IMR-90 (cell line): ENCODE results near the gene DCTD. TPM values are rescaled to one million over a fixed set of nuclear protein-coding genes. Genes with fewer than 3 reads are reported as not detected.
"Not testable (repeated sequence)": the region's sequence is repeated elsewhere in the genome, so short reads cannot be mapped to it uniquely, and the experiment has no call there.

Source experiments
- ATAC-seq: fragments of 200-7000 bp; cut with Tn5 transposase; 2 replicates; pipeline ENCODE4 v1.9.1; 2020; ENCODE audit warnings: low read depth, mild to moderate bottlenecking, moderate library complexity
- BruUV-seq: library from RNA; stranded (reverse); fragments of 400-500 nt; replicated peaks from 2 replicates; lab custom pipeline; 2021; lab: Mats Ljungman, UMichigan
- CTCF ChIA-PET: fragments of 300-600 bp; formaldehyde crosslinking; extraction: SDS; loops from one replicate; lab custom pipeline; 2021; ENCODE audit warnings: antibody characterized with exemption; lab: Yijun Ruan, JAX
- POLR2A ChIA-PET: fragments of 300-600 bp; sonication (Branson Sonifier 250); formaldehyde crosslinking; loops from one replicate; lab custom pipeline; 2022; ENCODE audit warnings: antibody characterized with exemption; ENCODE audit not compliant: unreplicated experiment; lab: Charles Lee
- DNase-seq: peaks from one replicate; pipeline ENCODE4 v3.0.0; 2013
- H2AFZ ChIP-seq: replicated peaks from 2 replicates; pipeline ENCODE3; 2013; ENCODE audit warnings: low read length, mild to moderate bottlenecking; ENCODE audit not compliant: poor library complexity
- H2AK5ac ChIP-seq: 2 replicates; pipeline ENCODE4 v1.6.1; 2013; ENCODE audit warnings: low read depth, low read length, inconsistent platforms
- H2AK9ac ChIP-seq: replicated peaks from 2 replicates; pipeline ENCODE3; 2013; ENCODE audit warnings: mild to moderate bottlenecking, low read depth, low read length, moderate library complexity; ENCODE audit not compliant: poor library complexity
- H2BK120ac ChIP-seq: 2 replicates; pipeline ENCODE4 v1.6.1; 2013; ENCODE audit warnings: low read depth, low read length, inconsistent platforms
- H2BK15ac ChIP-seq: 3 replicates; pipeline ENCODE4 v1.6.1; 2013; ENCODE audit warnings: low read depth, low read length, inconsistent platforms
- H2BK20ac ChIP-seq: 2 replicates; pipeline ENCODE4 v1.6.1; 2013; ENCODE audit warnings: low read depth, mild to moderate bottlenecking, inconsistent platforms, low read length, moderate library complexity
- H2BK5ac ChIP-seq: 2 replicates; pipeline ENCODE4 v1.6.1; 2013; ENCODE audit warnings: mild to moderate bottlenecking, low read depth, low read length, inconsistent platforms; ENCODE audit not compliant: poor library complexity, severe bottlenecking
- H3K14ac ChIP-seq: replicated peaks from 2 replicates; pipeline ENCODE4 v1.6.1; 2013; ENCODE audit warnings: low read depth, low read length, inconsistent platforms
- H3K18ac ChIP-seq: 2 replicates; pipeline ENCODE4 v1.6.1; 2013; ENCODE audit warnings: low read depth, low read length, control low read depth
- H3K23ac ChIP-seq: 2 replicates; pipeline ENCODE4 v1.6.1; 2013; ENCODE audit warnings: low read depth, low read length, inconsistent platforms
- H3K27ac ChIP-seq: 2 replicates; pipeline ENCODE4 v1.5.1; 2013; ENCODE audit warnings: mild to moderate bottlenecking, control low read depth, low read length; ENCODE audit not compliant: insufficient read depth
- H3K27me3 ChIP-seq: 2 replicates; pipeline ENCODE4 v1.6.1; 2013; ENCODE audit warnings: low read length; ENCODE audit not compliant: control insufficient read depth, insufficient read depth
- H3K36me3 ChIP-seq: 2 replicates; pipeline ENCODE4 v1.6.1; 2013; ENCODE audit warnings: low read length, mixed read lengths; ENCODE audit not compliant: control insufficient read depth, insufficient read depth
- H3K4ac ChIP-seq: 2 replicates; pipeline ENCODE4 v1.6.1; 2013; ENCODE audit warnings: low read depth, low read length, inconsistent platforms
- H3K4me1 ChIP-seq: 2 replicates; pipeline ENCODE4 v1.6.1; 2013; ENCODE audit warnings: low read length, mixed read lengths; ENCODE audit not compliant: control insufficient read depth, insufficient read depth
- H3K4me2 ChIP-seq: 2 replicates; pipeline ENCODE4 v1.6.1; 2013; ENCODE audit warnings: low read depth, mild to moderate bottlenecking, control low read depth, low read length, moderate library complexity
- H3K4me3 ChIP-seq: 2 replicates; pipeline ENCODE4 v1.5.1; 2013; ENCODE audit warnings: low read depth, mild to moderate bottlenecking, control low read depth, low read length, moderate library complexity; ENCODE audit not compliant: insufficient read depth
- H3K56ac ChIP-seq: 2 replicates; pipeline ENCODE4 v1.6.1; 2013; ENCODE audit warnings: low read length, inconsistent platforms; ENCODE audit not compliant: insufficient read depth; ENCODE audit errors: extremely low read depth
- H3K79me1 ChIP-seq, 2 experiments: 2 replicates each; pipeline ENCODE4 v1.6.1; 2013; ENCODE audit warnings: low read length in 2 of 2, inconsistent platforms in 1 of 2, low read depth in 1 of 2
- H3K9ac ChIP-seq: 2 replicates; pipeline ENCODE4 v1.6.1; 2013; ENCODE audit warnings: low read depth, low read length, control low read depth
- H3K9me1 ChIP-seq: 2 replicates; pipeline ENCODE4 v1.6.1; 2013; ENCODE audit warnings: low read length, inconsistent platforms; ENCODE audit not compliant: insufficient read depth
- H3K9me3 ChIP-seq: 2 replicates; pipeline ENCODE4 v1.6.1; 2013; ENCODE audit warnings: low read length; ENCODE audit not compliant: control insufficient read depth, insufficient read depth
- H4K20me1 ChIP-seq: 2 replicates; pipeline ENCODE4 v1.6.1; 2013; ENCODE audit warnings: low read length, inconsistent platforms; ENCODE audit not compliant: insufficient read depth
- H4K5ac ChIP-seq: 2 replicates; pipeline ENCODE4 v1.6.1; 2013; ENCODE audit warnings: mild to moderate bottlenecking, low read depth, low read length, control low read depth
- H4K8ac ChIP-seq, 2 experiments: 2 replicates each; pipeline ENCODE4 v1.6.1; 2013; ENCODE audit warnings: low read depth in 2 of 2, low read length in 2 of 2, control low read depth in 1 of 2, inconsistent platforms in 1 of 2
- H4K91ac ChIP-seq: 2 replicates; pipeline ENCODE4 v1.6.1; 2013; ENCODE audit warnings: low read depth, low read length, inconsistent platforms; ENCODE audit not compliant: insufficient read depth
- CHD1 ChIP-seq: IDR thresholded peaks from 2 replicates; pipeline ENCODE4 v1.6.1; 2012; ENCODE audit warnings: low read depth, low read length, improper control_type of control experiment
- FOS ChIP-seq: fragments of 150-350 bp; IDR thresholded peaks from 2 replicates; pipeline ENCODE4 v1.6.1; 2016; ENCODE audit warnings: low read depth, low read length
- MAZ ChIP-seq: IDR thresholded peaks from 2 replicates; pipeline ENCODE4 v1.6.1; 2012; ENCODE audit warnings: low read depth, mild to moderate bottlenecking, low read length, improper control_type of control experiment, moderate library complexity, borderline replicate concordance
- WGBS, 2 experiments: methylation state at CpG; one replicate each; pipeline versions ENCODE4 v1.1.5 to v1.1.7; 2013; ENCODE audit warnings: missing lambda C conversion rate in 2 of 2; ENCODE audit not compliant: insufficient read length in 1 of 2; ENCODE audit errors: extremely low coverage in 2 of 2; 5-methylcytosine and 5-hydroxymethylcytosine counted together
- dilution Hi-C: fragments of 300-500 bp; cut with HindIII; formaldehyde crosslinking; loops from one replicate; pipeline ENCODE4 v1.14.3; 2018; ENCODE audit warnings: low sequenced_read_pairs; ENCODE audit not compliant: unreplicated experiment
- in situ Hi-C: fragments of 300-500 bp; cut with MboI; formaldehyde crosslinking; loops from 3 replicates; pipeline ENCODE4 v1.14.3; 2019; ENCODE audit warnings: low sequenced_read_pairs, inconsistent platforms, mixed read lengths
- intact Hi-C: fragments of 100-400 bp; cut with micrococcal nuclease; formaldehyde crosslinking; loops from 2 replicates; pipeline ENCODE4 v1.10.0; 2022
- polyA plus RNA-seq, 3 experiments: library from polyadenylated mRNA; depleted of rRNA; stranded (reverse); fragments of >200 nt; gene quantifications; 2 replicates each; pipeline ENCODE4 v1.2.3, GENCODE V29; 2012; ENCODE audit warnings: low replicate concordance in 1 of 3
- total RNA-seq: library from RNA; depleted of rRNA; stranded (reverse); fragments of >200 nt; gene quantifications from 2 replicates; pipeline ENCODE4 v1.2.3, GENCODE V29; 2012

Gene DCTD
- total and polyA plus RNA-seq, 2 of the 4 experiments (the other 2 are of a cell fraction): 90.3 to 127 TPM

- Histone ChIP-seq H3K18ac (no peak overlapping the region), H3K27me3 (no peaks in the 10 kb centered on the region), H4K20me1 (peaks cover 9% of the 10 kb centered on the region; the same call in 1 of the 2 replicates), H3K4ac (no peak overlapping the region), H2BK5ac (no peak overlapping the region), H3K36me3 (peaks cover 41% of the 10 kb centered on the region), H3K4me3 (no peak overlapping the region), H4K91ac (no peak overlapping the region), H3K4me1 (peaks cover 4% of the 10 kb centered on the region), H4K8ac (no peak overlapping the region), H3K27ac (no peak overlapping the region), H2AK9ac (no peak overlapping the region), H3K9me1 (peaks cover 21% of the 10 kb centered on the region), H2BK120ac (no peak overlapping the region), H3K23ac (no peak overlapping the region), H3K9ac (no peak overlapping the region), H3K9me3 (no peaks in the 10 kb centered on the region), H2AFZ (no peak overlapping the region), H2AK5ac (no peak overlapping the region), H3K79me1 (peaks cover 24 to 66% of the 10 kb centered on the region in 2 experiments), H2BK15ac (no peak overlapping the region), H3K14ac (no peak overlapping the region), H4K5ac (no peak overlapping the region), H3K56ac (no peak overlapping the region), H2BK20ac (no peak overlapping the region), H3K4me2 (no peak overlapping the region)
- ChIA-PET POLR2A (no interaction called here), CTCF (no interaction called here)
- in situ Hi-C loops (no loop called here), dilution Hi-C loops (loop anchor here (25.0 kb wide), 1 partner anchor 361 kb away; no protein-coding TSS in a partner anchor), intact Hi-C loops (no loop called here)
- no peak for ATAC-seq
- 89% methylated on average over 7 of the region's 9 CpGs; no CpG with 5 or more reads in 1 of the 2 experiments for WGBS, 2 experiments
- no peak for DNase-seq
- TF ChIP-seq MAZ: no peak
- no peak for TF ChIP-seq CHD1
- no peak for TF ChIP-seq FOS
- BruUV-seq: no TSS peak
Observed at GRCh38 chr4:182901337-182901736, 15.8 kb downstream of the DCTD start.

GRCh38 chr4:182900021-182900420, 17.2 kb downstream of the DCTD start:
- DNase-seq, H4K8ac ChIP-seq, in situ Hi-C loops, H3K9me3 ChIP-seq, H3K4me3 ChIP-seq, BruUV-seq, H2AK9ac ChIP-seq, H4K5ac ChIP-seq, H3K4me2 ChIP-seq, H2BK5ac ChIP-seq, H3K18ac ChIP-seq, H2AFZ ChIP-seq, H3K27me3 ChIP-seq, H3K27ac ChIP-seq, ATAC-seq, H3K14ac ChIP-seq, H2BK15ac ChIP-seq, CTCF ChIA-PET, H3K56ac ChIP-seq, H3K4ac ChIP-seq, H2BK20ac ChIP-seq, H3K23ac ChIP-seq, H4K20me1 ChIP-seq, POLR2A ChIA-PET, H2AK5ac ChIP-seq, H3K9ac ChIP-seq, H4K91ac ChIP-seq, H3K4me1 ChIP-seq, intact Hi-C loops, H2BK120ac ChIP-seq: not testable (repeated sequence)
- Histone ChIP-seq H3K36me3 (peaks cover 50% of the 10 kb centered on the region), H3K79me1 (peaks cover 29 to 62% of the 10 kb centered on the region in 2 experiments), H3K9me1 (peaks cover 14% of the 10 kb centered on the region)
- WGBS, 2 experiments: 100% methylated on average over 1 of the region's 2 CpGs; no CpG with 5 or more reads in 1 of the 2 experiments
- dilution Hi-C loops: loop anchor here (25.0 kb wide), 1 partner anchor 362 kb away; no protein-coding TSS in a partner anchor
